ENCODE data around the gene MICAL3.

- peak; percentile 11 for TF ChIP-seq POLR2A (IDR thresholded peaks at IDR 0.05)
- TF ChIP-seq, protein P1, sequence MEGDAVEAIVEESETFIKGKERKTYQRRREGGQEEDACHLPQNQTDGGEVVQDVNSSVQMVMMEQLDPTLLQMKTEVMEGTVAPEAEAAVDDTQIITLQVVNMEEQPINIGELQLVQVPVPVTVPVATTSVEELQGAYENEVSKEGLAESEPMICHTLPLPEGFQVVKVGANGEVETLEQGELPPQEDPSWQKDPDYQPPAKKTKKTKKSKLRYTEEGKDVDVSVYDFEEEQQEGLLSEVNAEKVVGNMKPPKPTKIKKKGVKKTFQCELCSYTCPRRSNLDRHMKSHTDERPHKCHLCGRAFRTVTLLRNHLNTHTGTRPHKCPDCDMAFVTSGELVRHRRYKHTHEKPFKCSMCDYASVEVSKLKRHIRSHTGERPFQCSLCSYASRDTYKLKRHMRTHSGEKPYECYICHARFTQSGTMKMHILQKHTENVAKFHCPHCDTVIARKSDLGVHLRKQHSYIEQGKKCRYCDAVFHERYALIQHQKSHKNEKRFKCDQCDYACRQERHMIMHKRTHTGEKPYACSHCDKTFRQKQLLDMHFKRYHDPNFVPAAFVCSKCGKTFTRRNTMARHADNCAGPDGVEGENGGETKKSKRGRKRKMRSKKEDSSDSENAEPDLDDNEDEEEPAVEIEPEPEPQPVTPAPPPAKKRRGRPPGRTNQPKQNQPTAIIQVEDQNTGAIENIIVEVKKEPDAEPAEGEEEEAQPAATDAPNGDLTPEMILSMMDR (IDR thresholded peaks at IDR 0.05), result no peak
Observed at GRCh38 chr22:18060646-18061620, 36.6 kb upstream of the MICAL3 start.
